Muscle of arm (tissue), 12 donors: ENCODE measurements around the gene PVALB. TPM values are rescaled to one million over a fixed set of nuclear protein-coding genes. Genes with fewer than 3 reads are reported as not detected.
A peak's percentile ranks its signal among the peaks of the same experiment; 100 is the strongest.

Source experiments
- DNase-seq: peaks from one replicate; pipeline ENCODE4 v3.0.0-alpha.2; 2013
- polyA plus RNA-seq, 12 donors: library from polyadenylated mRNA; unstranded; fragments of 120-200 nt; gene quantifications; one replicate each; pipeline ENCODE4 v1.2.1, GENCODE V29; 2013; ENCODE audit not compliant: insufficient read length in 12 of 12

PVALB gene
- polyA plus RNA-seq, 12 donors: 2.8 to 26.3 (median 15.3) TPM; not detected in 2

DNA sequence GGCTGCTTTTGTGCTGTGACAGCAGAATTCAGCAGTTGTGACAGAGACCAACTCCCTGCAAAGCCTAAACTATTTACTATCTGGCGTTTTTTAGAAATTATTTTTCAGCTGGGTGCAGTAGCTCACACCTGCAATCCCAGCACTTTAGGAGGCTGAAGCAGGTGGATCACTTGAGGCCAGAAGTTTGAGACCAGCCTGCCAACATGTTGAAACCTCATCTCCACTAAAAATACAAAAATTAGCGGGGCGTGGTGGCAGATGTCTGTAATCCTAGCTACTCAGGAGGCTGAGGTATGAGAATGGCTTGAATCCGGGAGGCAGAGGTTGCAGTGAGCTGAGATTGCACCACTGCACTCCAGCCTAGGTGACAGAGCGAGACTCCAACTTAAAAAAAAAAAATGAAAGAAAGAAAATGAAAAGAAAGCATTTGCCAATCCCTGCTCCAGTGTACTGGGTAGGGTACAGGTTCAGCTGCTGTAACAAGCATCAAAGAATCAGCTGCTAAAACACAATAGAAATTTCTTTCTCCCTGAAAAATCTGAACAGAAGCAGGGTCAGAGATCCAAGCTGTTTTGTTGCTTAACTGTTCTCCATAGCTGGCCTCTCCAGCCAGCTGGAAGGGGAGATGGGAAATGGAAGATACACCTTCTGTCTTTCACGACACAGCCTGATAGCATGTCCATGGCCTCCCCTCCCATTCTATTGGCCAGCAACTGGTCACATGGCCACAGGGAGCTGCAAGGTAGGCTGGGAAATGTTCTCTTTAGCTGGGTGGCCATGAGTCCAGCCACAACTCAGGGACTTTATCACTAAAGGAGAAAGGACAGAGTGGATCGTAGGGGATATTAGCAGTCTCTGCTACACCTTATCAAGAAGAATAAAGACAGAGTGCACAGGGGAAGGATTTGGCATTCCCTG lies 35.5 kb upstream of the PVALB start:
- no peak for DNase-seq

DNA sequence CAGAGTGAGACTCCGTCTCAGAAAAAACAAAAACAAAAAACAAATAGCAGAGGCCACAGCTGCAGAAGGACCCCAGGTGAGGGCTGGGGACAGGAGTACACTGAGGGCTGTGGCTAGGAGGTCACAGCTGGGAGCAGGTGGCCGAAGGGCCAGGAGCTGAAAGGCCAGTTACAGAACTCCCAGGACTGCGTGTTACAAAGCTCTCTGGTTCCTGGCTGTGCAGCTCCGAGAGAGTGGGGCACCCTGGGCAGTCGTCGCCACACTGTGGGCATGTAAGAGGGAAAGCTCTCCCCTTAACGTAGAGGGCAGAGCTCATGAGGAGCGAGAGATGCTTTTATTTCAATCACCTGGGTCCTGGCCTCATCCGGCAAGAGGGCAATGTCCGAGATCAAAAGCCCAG lies 33.8 kb upstream of the PVALB start:
- no peak for DNase-seq

DNA sequence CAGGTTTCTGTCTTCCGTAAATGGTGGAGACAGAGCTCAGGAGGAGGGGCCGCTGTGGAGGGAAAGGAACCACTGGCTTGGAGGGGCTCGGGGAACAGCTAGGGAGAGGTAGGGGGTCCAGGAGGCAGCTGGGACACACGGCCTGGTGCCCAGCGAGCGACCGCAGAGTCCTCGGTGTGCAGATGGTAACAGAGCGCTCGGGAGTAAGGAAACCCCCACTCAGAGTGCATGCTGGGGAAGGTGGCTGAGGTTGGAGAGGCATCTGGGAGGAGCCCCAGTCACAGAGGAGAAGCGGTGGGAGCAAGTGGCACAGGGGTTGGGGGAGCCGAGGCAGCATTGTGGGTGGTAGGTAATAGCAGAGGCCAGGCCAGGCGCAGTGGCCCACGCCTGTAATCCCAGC lies 33.2 kb upstream of the PVALB start:
- DNase-seq: no peak

DNA sequence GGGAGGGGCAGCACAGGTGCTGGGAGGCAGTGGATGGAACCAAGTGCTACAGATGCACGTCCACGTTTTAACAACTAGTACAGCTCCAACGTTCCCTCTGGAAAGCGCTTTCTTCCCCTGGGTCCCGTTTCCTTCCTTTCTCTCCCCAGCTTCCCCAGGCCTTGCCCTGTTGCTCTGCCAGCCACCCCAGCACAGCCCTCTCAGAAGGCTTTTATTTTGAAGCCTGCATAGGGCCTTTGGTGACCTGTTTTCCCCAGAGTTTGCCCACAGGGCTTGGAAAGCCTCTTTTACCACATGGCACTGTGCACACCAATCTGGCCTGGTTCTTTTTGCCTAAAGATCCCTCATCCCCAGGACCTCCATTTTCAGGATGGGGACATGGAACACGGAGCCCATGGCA lies 30.1 kb upstream of the PVALB start:
- no peak for DNase-seq

DNA sequence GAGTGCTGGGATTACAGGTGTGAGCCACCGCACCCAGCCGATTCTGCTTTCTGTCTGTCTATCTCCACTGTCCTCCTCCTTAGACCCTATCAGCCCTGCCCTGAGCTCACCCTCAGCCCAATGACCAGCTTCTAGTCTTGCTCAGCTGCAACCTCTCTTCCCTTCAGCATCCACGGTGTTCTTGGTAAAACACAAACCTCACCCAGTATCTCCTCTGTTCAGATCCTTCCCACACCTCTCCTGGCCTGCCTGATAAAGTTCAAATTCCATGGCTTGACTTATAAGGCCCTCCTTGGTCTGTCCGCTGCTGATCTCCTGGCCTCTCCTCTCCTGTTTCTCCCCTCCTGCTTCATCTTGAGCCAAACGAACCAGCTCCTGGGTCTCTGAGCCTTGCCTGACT lies 29.4 kb upstream of the PVALB start:
- DNase-seq: no peak

DNA sequence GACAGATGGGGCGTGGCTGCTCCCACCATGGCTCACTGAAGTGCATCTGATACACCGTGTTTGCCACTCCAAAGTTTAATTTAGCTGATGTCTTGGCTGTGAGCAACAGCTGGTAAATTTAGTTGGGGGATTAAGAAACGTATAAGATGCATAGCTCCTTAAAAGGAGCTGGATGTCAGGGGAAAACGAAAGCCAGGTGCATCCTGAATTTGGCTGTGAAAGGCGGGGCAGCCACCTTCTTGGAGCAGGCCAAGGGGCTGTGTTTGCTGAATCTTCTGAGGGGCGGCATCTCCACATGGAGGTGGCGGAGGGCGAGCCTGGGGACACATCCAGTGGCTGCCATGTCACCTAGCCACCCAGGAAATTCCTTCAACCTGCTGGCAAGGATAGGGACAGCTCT lies 23.3 kb upstream of the PVALB start:
- no peak for DNase-seq

DNA sequence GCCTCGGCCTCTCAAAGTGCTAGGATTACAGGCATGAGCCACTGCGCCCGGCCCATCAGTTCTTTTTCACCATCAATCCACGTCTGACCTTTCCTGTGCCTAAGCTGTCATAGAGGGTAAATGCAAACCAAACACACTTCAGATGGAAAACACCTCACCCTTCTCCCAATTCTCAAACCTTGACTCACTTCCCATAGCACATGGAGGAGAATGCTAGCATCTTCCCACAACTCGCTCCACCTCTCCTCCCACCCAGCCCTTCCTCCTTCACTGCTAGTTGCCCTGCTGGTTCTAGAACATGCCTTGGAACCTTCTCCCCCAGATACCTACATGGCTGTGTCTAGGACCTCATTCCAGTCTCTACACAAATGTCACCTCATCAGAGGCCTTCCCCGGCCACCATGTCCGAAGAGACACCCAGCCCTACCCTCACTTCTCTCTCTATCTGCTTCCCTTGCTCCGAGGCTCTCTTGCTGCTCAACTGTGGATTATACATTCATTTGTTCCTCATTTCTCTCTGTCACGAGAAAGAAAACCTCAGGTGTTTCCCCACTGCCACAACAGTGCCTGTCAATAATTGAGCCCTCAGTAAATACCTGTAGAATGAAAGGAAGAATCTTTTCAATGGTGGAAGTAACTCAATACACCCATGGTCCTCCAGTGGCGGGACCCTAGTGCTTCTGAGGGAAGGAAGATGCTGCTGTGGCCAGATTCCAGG lies 22.7 kb upstream of the PVALB start:
- no peak for DNase-seq

DNA sequence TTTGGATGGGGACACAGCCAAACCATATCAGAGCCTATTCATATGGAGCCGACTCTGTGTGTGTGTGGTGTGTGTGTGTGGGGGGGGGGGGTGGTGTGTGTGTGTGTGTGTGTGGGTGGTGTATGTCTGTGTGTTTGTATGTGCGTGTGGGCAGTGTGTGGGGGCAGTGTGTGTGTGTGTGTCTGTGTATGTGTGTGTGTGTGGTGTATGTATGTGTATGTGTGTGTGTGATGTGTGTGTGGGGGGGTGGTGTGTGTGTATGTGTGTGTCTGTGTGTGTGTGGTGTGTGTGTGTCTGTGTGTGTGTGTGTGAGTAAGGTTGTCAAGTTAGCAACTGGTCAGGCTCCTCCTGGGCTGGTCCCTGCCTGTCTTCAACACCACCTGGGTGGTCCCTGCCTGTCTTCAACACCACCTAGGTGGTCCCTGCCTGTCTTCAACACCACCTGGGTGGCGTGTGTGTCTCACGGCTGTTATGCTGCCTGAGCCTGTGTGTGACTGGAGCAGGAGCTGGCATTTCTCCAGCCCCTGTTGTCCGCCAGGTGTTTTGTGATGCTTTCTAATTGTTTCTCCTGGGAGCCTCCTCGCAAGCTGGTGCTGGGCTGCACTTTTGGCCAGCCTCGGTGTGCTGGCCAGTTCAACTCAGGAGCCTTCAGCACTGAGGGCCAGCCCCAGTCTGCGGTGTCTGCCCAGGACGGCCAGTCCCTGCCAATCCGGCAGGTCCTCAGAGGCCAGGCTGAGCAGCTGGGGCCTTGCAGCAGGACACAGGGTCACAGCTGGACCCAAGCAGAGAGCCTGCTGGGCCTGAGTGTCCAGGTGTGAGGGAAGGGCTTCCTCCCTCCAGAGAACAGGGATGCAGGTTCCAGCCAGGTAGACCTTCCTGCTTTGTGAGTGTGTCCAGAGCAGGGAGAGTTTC lies 21.5 kb upstream of the PVALB start:
- DNase-seq: no peak

DNA sequence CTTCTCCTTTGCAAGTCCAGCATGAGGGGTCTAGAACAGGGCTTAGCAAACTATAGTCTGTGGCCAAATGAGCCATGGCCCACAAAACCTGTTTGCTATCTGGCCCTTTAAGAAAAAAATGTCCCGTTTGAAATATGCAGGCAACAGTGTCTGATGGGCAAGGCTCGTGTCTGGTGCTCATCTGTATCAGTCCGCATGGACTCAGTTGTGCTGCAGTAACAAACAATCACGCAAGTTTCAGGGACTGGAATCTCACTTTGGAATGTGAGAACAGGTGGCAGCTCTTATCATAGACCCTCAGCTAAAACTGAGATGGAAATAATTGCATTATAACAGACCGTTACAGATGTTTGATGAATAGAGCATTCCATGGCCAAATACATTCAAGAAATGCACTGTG lies 19.1 kb upstream of the PVALB start:
- DNase-seq: no peak

DNA sequence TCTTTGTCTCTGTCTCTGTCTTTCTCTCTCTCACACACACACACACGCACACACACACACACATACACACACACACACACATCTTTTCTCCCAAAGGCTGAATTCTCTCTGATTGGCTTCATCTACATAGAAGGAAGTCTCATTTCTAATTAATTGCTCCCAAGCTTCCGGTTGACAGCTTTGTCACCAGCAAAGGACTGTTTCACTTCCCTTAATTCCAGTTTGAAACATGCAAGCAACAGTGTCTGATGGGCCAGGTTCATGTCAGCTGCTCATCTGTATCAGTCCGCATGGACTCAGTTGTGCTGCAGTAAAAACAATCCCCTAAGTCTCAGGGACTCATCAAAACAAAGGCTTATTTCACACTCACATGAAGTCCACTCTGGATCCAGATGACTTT lies 16.2 kb upstream of the PVALB start:
- DNase-seq: no peak

DNA sequence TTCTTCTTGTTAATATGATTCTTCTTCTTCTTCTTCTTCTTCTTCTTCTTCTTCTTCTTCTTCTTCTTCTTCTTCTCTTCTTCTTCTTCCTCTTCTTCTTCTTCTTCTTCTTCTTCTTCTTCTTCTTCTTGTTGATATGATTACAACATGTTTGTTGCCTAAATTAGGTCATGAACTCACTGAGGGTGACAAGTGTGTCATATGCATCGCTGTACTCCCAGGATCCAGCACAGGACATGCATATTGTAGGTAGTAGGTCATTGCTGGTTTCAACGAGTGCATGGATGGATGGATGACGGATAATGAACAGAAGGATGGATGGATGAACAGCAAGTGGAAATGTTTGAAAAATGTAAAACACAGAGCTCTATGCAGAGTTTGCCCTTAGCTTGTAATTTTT lies 14.9 kb upstream of the PVALB start:
- DNase-seq: no peak

DNA sequence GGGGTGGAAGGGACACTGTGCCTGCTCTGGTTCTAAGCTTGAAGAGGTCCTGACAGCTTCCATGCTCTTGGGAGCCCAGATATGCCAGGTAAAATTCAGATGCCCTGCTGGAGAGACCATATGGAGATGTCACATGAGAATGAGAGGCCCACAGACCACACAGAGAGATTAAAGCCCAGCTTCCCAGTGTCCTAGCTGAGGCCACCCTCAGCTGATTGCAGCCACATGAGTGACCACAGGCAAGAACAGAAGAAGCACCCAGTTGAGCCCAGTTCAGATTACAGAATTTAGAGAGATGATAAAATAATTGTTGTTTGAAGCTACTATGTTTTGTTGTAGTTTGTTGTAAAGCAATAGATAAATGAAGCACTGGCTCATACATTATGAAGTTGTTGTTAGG lies 14.4 kb upstream of the PVALB start:
- no peak for DNase-seq

DNA sequence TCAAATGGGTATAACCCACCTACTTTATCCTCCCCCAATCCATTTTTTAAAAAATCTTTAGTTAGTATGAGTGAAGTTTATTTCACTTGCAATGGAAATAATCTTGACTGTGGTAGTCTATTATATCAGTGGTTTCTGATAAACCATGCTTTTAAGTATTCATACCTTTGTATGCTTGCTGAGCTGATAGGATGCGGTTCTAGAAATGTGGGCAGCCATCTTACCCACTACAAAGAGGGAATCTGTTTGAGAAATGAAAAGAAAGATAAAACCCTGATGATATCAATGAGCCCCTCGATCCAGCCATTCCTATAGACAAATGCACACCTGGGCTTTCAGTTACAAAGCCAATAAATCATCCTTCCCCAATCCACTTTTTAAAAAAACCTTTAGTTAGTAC lies 13.8 kb upstream of the PVALB start:
- no peak for DNase-seq

DNA sequence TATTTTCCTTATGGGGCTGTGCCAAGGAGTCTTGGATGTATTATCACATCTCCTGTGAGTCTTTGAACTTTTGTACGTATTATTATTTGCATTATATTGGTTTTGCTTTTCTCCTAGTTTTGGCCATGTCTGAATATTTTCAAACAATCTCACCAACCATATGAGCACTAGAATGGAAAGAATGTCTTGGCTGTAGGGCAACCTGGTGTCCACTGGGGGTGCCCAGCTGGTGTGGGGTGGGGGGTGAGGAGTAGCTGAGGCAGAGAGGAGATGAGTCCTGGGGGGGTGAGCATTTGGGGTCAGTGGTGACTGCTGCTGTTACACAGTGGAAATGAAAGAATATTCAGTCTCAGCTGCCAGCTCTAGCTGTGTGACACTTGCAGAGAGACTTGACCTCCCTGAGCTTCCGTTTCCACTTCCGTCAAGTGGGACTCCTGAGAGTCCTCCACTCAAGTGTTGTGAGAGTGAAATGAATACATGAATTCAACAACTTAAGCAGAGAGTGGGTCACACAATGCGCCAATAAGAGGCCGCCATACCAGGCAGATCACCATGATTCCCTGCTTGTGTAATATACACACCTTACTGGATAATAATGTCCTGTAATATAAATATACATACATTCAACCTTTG lies 12.7 kb upstream of the PVALB start:
- DNase-seq: no peak

DNA sequence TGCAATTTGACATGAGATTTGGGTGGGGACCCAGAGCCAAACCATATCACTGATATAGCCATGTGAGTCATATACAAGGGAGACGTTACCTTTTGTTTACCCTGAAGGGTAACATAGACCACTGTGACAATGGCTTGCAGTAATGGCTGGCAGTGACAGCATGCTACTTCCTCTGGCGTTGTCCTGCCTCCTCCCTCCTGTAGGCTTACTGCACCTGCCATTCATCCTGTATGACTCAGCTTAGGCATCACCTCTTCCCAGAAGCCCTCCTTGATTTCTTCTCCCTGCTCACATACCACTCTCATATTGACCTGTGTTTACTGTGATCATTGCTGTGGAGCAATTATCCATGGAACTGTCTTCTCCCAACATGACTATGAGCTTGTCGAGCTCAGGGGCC lies 12.0 kb upstream of the PVALB start:
- DNase-seq: no peak

DNA sequence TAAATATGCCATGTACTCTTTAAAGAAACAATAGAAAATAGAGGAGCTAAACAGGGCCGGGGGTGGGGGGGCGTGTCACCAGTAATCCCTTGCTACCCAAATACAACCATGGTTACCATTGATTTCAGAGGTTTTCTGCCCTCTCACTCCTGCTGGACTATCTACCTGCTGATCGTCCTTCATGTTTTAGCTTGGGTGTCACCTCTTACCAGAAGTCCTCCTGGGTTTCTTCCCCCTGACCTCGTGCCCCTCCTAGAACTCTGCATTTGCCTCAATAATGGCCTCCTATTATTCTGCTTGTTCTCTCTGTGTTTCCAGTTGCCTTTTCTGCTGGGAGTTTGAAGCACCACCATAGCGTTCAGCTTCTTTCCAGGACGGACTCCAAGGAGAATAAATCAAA lies 9.4 kb upstream of the PVALB start:
- no peak for DNase-seq

DNA sequence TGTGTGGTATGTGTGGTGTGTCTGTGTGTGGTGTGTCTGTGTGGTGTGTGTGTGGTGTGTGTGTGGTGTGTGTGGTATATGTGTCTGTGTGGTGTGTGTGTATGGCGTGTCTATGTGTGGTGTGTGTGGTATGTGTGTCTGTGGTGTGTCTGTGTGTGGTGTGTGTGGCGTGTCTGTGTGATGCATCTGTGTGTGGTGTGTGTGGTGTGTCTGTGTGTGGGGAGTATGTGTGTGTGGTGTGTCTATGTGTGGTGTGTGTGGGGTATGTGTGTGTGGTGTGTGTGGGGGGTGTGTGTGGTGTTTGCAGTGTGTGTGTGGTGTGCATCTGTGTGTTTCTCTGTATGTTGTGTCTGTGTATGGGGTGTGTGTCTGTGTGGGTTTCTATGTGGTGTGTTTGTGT lies 7.8 kb upstream of the PVALB start:
- DNase-seq: no peak

DNA sequence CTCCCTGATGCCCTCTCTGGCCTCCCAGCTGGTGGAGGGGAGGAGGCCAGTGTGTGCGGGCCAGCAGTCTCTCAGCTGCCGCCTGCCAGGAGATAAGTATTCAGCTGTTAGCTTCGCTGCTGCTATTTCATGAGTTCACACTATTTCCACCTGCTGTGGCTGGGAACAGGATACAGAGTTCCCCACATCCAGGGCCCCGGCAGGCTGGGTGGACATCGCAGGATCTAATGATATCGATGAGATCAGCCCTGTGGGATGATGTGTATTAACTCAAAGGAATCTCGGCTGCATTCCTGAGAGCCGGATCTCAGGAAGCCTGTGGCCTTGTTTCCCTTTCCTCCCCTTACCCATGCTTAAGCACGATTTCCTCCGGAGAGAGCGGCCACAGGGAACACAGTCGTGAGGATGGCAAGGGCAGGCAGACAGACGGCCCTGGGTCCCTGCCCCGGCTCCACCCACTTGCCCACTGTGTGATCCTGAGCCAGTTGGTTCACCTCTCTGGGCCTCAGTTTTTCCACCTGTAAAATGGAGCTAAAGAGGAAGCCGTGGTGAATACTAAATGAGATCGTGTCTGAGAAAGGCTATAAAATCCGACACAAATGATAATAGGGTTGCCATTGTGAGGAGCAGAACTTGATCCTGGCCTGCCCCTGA lies 6.5 kb upstream of the PVALB start:
- peak; percentile 25 for DNase-seq

DNA sequence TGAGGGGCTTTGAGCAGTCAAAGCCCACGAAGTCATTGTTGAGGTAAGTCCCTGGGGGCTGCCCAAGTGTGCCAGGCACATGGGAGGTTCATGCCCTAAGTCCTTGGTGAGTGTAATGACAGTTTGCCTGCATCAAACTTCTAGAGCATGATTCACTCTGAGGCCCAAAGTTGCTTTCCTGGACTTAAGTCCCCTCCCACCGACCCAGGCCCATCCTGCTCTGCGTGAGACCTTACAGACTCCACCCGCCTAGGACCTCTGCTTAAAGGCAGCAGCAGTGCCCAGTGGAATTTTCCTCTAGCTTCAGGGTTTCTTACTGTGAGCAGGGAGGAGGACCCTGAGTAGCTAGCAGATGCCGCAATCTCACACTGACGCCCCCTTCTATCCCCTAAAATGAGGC lies 5.7 kb upstream of the PVALB start:
- DNase-seq: no peak

DNA sequence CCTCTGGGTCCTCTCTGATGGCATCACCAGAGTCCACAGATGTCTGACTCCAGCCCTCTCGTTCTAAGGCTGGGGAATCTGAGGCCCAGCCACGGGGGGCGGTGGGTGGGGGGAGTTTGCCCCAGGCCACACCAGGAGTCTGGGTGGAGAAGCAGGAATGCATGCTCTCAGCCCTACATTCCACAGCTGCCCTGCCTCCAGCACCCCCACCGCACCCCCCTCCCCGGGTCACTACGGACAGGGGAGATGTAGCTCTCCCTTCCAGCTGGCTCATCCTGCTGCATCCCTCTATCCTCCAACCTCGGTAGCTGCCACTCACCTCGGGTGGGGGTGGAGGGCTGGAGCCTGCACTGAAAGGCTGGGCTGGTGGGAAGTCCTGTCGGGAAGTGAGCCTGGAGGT lies 2.3 kb upstream of the PVALB start:
- no peak for DNase-seq

DNA sequence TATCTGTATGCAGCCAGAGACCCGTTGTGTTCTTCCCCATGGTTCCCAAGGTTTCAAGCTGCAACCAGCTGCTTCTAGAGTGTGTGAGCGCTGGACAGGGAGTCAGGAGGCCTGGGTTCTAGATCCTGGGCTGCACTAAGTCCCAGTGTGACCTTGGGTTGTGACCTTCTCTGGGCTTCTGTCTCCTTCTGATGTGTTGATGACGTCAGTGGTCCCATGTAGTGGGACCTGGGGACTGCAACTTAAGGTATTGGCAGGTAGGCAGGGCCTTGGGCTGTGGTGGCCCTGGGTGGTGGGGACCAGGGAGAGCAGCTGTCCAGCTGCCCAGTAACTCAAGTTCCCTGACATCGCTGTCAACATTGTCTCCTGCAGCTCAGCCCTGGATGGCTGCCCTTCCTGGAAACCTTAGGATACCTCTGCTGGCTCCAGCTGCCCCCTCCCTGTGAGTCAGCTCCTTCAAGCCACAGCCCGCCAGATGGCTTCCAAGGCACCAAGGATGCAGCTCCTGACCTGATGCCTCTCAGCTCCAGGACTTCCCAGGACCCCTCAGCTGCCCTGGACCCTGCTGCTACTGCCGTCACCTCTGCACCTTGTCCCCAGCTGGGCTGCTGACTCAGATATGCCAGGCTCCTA lies 1.3 kb upstream of the PVALB start:
- no peak for DNase-seq
